HG03280 (cell line): ENCODE measurements around the gene RAB31.

ENCODE experiments used
- ATAC-seq: cut with Tn5 transposase; IDR thresholded peaks from one replicate; pipeline ENCODE4 v1.9.1; 2021; ENCODE audit warnings: mild to moderate bottlenecking, moderate library complexity; ENCODE audit not compliant: unreplicated experiment

The RAB31 gene

GRCh38 chr18:9690418-9691188 lies 17.5 kb upstream of the RAB31 start:
- no peak for ATAC-seq

GRCh38 chr18:9691235-9691634 lies 16.9 kb upstream of the RAB31 start:
- ATAC-seq = no peak

- ATAC-seq = no peak
Observed at GRCh38 chr18:9694174-9694573, 13.9 kb upstream of the RAB31 start.

- ATAC-seq = no peak
Observed at GRCh38 chr18:9694952-9695495, 13.1 kb upstream of the RAB31 start.

- no peak for ATAC-seq
Observed at GRCh38 chr18:9695605-9696004, 12.5 kb upstream of the RAB31 start.

GRCh38 chr18:9696112-9696511 lies 12.0 kb upstream of the RAB31 start:
- ATAC-seq = no peak

- no peak for ATAC-seq
Observed at GRCh38 chr18:9696701-9697100, 11.4 kb upstream of the RAB31 start.

- ATAC-seq = no peak
Observed at GRCh38 chr18:9697121-9697520, 11.0 kb upstream of the RAB31 start.

- ATAC-seq = no peak
Observed at GRCh38 chr18:9698497-9698896, 9.6 kb upstream of the RAB31 start.

- ATAC-seq = no peak
Observed at GRCh38 chr18:9700261-9700796, 7.8 kb upstream of the RAB31 start.

GRCh38 chr18:9701609-9702349 lies 6.3 kb upstream of the RAB31 start:
- no peak for ATAC-seq

GRCh38 chr18:9704233-9705118 lies 3.6 kb upstream of the RAB31 start:
- no peak for ATAC-seq

GRCh38 chr18:9705183-9705829 lies 2.8 kb upstream of the RAB31 start:
- ATAC-seq = no peak

- no peak for ATAC-seq
Observed at GRCh38 chr18:9706081-9706935, 1.8 kb upstream of the RAB31 start.

GRCh38 chr18:9707381-9708056 lies 582 bp upstream of the RAB31 start:
- no peak for ATAC-seq

GRCh38 chr18:9708434-9709303 lies 568 bp downstream of the RAB31 start:
- ATAC-seq = no peak

GRCh38 chr18:9709304-9709877 lies 1.3 kb downstream of the RAB31 start:
- ATAC-seq = no peak

- ATAC-seq = no peak
Observed at GRCh38 chr18:9710037-9710436, 1.9 kb downstream of the RAB31 start.
